HG02938 (cell line): Measurements from ENCODE around the gene ABCA2.
"Not testable (repeated sequence)": the region's sequence is repeated elsewhere in the genome, so short reads cannot be mapped to it uniquely, and the experiment has no call there.

ENCODE experiments used
- ATAC-seq: cut with Tn5 transposase; IDR thresholded peaks from one replicate; pipeline ENCODE4 v1.9.1; 2021; ENCODE audit warnings: mild to moderate bottlenecking, moderate library complexity; ENCODE audit not compliant: unreplicated experiment

The ABCA2 gene

GRCh38 chr9:137063311-137064026, 35.4 kb upstream of the ABCA2 start:
- ATAC-seq, result no peak

- ATAC-seq, result not testable (repeated sequence)
These were observed 34.8 kb upstream of the ABCA2 start for GRCh38 chr9:137062798-137063197.

- ATAC-seq, result no peak
These were observed 34.3 kb upstream of the ABCA2 start for GRCh38 chr9:137062384-137062783.

- no peak for ATAC-seq
These were observed 30.6 kb upstream of the ABCA2 start for GRCh38 chr9:137058521-137059234.

GRCh38 chr9:137057545-137057944, 29.5 kb upstream of the ABCA2 start:
- ATAC-seq, result no peak

- ATAC-seq, result no peak
These were observed 28.8 kb upstream of the ABCA2 start for GRCh38 chr9:137056739-137057415.

GRCh38 chr9:137055385-137056364, 27.6 kb upstream of the ABCA2 start:
- no peak for ATAC-seq

GRCh38 chr9:137054932-137055384, 26.9 kb upstream of the ABCA2 start:
- no peak for ATAC-seq

- no peak for ATAC-seq
These were observed 26.2 kb upstream of the ABCA2 start, which contains the start of gene ENTPD2 for GRCh38 chr9:137053944-137054931. Gene ENTPD2 (minus strand): TSS chr9:137054061. CDS start chr9:137053997, 64 bp downstream.

- ATAC-seq, result no peak
These were observed 25.2 kb upstream of the ABCA2 start for GRCh38 chr9:137052998-137053943.

GRCh38 chr9:137052293-137052692, 24.3 kb upstream of the ABCA2 start:
- ATAC-seq, result no peak

- no peak for ATAC-seq
These were observed 23.2 kb upstream of the ABCA2 start for GRCh38 chr9:137051145-137051724.

GRCh38 chr9:137050570-137050969, 22.5 kb upstream of the ABCA2 start:
- no peak for ATAC-seq

- no peak for ATAC-seq
These were observed 21.8 kb upstream of the ABCA2 start for GRCh38 chr9:137049544-137050449.

- no peak for ATAC-seq
These were observed 20.9 kb upstream of the ABCA2 start for GRCh38 chr9:137048655-137049543.
